ENCODE data around the gene ANK2. TPM values are rescaled to one million over a fixed set of nuclear protein-coding genes. Genes with fewer than 3 reads are reported as not detected.
A peak's percentile ranks its signal among the peaks of the same experiment; 100 is the strongest.

The ANK2 gene
- total RNA-seq, 2 donors from 2014 or later, result 21.3 to 81.6 TPM

DNA sequence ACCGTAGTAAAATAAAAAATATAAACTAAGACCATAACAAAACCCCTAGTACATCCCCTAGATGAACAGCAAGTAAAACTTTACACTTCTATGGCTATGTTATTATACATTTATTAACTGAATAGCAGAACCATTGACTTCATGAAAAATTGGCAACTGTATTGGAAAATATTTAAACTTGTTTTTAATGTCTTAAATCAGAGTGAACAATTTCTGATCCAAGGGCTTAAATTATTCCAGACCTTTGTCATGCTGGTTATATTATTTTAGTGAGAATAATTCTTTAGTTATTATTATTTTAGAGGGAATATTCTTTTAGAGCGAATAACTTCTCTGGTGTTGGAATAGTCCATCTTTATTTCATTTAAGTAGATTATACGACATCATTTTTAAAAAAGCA lies 265.0 kb downstream of the ANK2 start:
- ATAC-seq (ENCODE audit: insufficient number of reproducible peaks, low FRiP score, low read depth) (no peak), DNase-seq (ENCODE audit: low spot score) (no peak)
- no peaks in the 10 kb centered on the region for H3K27me3 ChIP-seq (replicated peaks; ENCODE audit: insufficient read depth)
- no peaks in the 10 kb centered on the region for H3K4me1 ChIP-seq (ENCODE audit: control insufficient read depth in 1 of 2, low read depth in 2 of 2)
- no peak overlapping the region for H3K27ac ChIP-seq
- no peak overlapping the region for H3K4me3 ChIP-seq
- H3K9me3 ChIP-seq, result no peaks in the 10 kb centered on the region
- H3K36me3 ChIP-seq, result no peaks in the 10 kb centered on the region
- TF ChIP-seq, protein P1, sequence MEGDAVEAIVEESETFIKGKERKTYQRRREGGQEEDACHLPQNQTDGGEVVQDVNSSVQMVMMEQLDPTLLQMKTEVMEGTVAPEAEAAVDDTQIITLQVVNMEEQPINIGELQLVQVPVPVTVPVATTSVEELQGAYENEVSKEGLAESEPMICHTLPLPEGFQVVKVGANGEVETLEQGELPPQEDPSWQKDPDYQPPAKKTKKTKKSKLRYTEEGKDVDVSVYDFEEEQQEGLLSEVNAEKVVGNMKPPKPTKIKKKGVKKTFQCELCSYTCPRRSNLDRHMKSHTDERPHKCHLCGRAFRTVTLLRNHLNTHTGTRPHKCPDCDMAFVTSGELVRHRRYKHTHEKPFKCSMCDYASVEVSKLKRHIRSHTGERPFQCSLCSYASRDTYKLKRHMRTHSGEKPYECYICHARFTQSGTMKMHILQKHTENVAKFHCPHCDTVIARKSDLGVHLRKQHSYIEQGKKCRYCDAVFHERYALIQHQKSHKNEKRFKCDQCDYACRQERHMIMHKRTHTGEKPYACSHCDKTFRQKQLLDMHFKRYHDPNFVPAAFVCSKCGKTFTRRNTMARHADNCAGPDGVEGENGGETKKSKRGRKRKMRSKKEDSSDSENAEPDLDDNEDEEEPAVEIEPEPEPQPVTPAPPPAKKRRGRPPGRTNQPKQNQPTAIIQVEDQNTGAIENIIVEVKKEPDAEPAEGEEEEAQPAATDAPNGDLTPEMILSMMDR (IDR thresholded peaks at IDR 0.05), result no peak

DNA sequence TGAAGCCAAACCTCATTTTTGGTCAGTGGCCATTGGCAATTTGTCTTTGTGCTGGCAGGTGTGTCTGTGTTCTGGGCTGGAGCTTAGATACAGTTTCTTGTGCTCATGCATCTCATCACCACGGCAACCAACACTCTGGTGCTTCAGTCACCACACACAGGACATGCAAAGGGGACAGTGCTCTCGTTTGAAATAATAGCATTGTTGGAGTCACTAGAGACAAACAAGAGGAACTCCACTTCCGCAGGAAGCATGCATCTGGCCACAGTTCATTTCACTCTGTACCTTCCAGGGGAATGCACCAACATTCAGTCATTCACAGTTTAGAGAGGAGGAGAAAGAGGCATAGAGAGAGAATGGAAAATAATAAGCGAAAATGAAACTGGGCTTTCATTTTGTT lies 267.4 kb downstream of the ANK2 start:
- TF ChIP-seq, protein P1 (IDR thresholded peaks at IDR 0.05), result no peak
- Histone ChIP-seq H3K4me3 (peak overlapping the region; percentile 31), H3K4me1 (ENCODE audit: control insufficient read depth in 1 of 2, low read depth in 2 of 2) (no peaks in the 10 kb centered on the region), H3K27ac (no peak overlapping the region), H3K9me3 (no peaks in the 10 kb centered on the region), H3K36me3 (peaks cover 5% of the 10 kb centered on the region), H3K27me3 (replicated peaks; ENCODE audit: insufficient read depth) (no peaks in the 10 kb centered on the region)
- ATAC-seq (ENCODE audit: insufficient number of reproducible peaks, low FRiP score, low read depth) (no peak), DNase-seq (ENCODE audit: low spot score) (no peak)

DNA sequence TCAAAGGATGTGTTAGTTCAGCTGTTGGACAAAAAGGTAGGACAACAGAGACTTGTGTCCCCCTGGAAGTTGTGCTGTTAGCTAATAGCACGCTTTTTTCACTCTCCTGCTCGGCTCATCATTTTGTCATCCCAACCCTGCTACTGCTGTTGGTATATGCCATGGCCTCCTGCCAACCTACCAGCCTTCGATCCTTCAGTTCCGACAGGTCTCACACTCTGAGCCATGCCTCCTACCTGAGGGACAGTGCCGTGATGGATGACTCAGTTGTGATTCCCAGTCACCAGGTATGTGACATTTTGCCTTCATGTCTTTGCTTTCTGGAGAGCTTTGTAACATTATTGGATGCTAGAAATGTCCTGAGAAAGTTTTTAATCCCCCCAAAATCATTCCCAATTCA lies 268.1 kb downstream of the ANK2 start:
- peaks cover 5% of the 10 kb centered on the region for H3K36me3 ChIP-seq
- no peaks in the 10 kb centered on the region for H3K4me1 ChIP-seq (ENCODE audit: control insufficient read depth in 1 of 2, low read depth in 2 of 2)
- ATAC-seq (ENCODE audit: insufficient number of reproducible peaks, low FRiP score, low read depth), result no peak
- TF ChIP-seq, protein P1 (IDR thresholded peaks at IDR 0.05), result no peak
- H3K9me3 ChIP-seq, result no peaks in the 10 kb centered on the region
- no peak overlapping the region for H3K27ac ChIP-seq
- no peak for DNase-seq (ENCODE audit: low spot score)
- H3K27me3 ChIP-seq (replicated peaks; ENCODE audit: insufficient read depth), result no peaks in the 10 kb centered on the region
- H3K4me3 ChIP-seq, result no peak overlapping the region

DNA sequence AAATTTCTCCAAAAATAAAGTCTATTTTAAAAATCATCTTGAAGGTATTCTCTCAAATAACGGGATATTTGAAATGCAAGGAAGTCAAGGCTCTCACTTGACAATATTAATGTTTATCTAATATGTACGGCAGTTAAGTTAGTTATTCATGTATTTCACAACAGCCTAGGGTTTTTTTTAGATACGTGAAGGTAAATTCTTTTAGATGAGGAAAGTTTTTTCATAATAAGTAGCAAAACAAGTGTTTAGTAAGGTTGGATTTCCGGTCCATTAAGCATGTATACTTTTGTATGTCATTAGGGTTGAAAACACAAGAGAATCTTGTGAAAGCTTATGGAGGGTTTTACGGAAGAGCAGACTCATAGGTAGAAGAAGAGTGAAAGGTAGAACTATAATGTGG lies 273.3 kb downstream of the ANK2 start:
- H3K36me3 ChIP-seq, result peaks cover 5% of the 10 kb centered on the region
- no peak for ATAC-seq (ENCODE audit: insufficient number of reproducible peaks, low FRiP score, low read depth)
- H3K9me3 ChIP-seq, result no peaks in the 10 kb centered on the region
- H3K27ac ChIP-seq, result no peak overlapping the region
- H3K4me1 ChIP-seq (ENCODE audit: control insufficient read depth in 1 of 2, low read depth in 2 of 2), result peaks cover 4 to 13% of the 10 kb centered on the region in 2 donors
- TF ChIP-seq, protein P1 (IDR thresholded peaks at IDR 0.05), result no peak
- no peaks in the 10 kb centered on the region for H3K27me3 ChIP-seq (replicated peaks; ENCODE audit: insufficient read depth)
- no peak for DNase-seq (ENCODE audit: low spot score)
- no peak overlapping the region for H3K4me3 ChIP-seq

DNA sequence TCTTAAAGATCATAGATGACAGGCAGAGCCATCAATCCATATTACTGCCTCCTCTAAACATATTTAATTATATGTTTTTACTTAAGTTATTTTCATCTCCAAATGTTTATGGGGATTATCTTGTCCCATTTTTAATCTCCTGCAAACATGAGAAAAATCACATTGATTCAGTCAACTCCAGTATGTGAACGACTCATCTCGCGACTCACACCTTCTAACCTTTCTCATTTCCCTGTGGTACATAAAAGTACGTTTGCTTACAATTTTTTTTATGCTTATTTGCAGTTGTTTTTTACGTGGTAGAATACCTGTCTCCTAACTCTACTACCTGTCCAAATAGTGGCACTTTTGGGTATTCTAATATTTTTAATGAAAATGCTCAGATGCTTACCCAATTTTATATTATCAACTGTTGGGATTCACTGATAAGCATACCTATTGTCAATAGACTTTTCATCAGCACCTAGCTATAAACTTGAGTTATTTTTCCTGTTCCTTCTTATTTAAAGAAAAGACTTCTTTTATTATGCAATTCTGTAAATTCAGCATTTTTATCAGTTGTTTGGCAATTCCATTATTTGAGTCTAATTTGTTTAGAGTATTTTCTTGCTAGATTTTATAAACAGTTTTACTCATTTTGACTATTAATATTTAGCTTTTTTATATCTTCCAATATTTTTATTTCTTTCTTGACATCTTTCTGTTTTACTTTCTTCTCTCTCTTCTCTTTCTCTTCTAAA lies 276.6 kb downstream of the ANK2 start:
- no peak for DNase-seq (ENCODE audit: low spot score)

More for the DNA sequence above, 276.6 kb downstream of the ANK2 start:
- no peaks in the 10 kb centered on the region for H3K36me3 ChIP-seq
- H3K27me3 ChIP-seq (replicated peaks; ENCODE audit: insufficient read depth), result no peaks in the 10 kb centered on the region
- H3K4me1 ChIP-seq (ENCODE audit: control insufficient read depth in 1 of 2, low read depth in 2 of 2), result peaks cover 4 to 13% of the 10 kb centered on the region in 2 donors
- no peaks in the 10 kb centered on the region for H3K9me3 ChIP-seq
- no peak for ATAC-seq (ENCODE audit: insufficient number of reproducible peaks, low FRiP score, low read depth)
- no peak overlapping the region for H3K4me3 ChIP-seq
- H3K27ac ChIP-seq, result no peak overlapping the region
- TF ChIP-seq, protein P1 (IDR thresholded peaks at IDR 0.05), result no peak
